T-helper 2 cell (primary cell): ENCODE data around the gene RNF214.
"Not testable (repeated sequence)": the region's sequence is repeated elsewhere in the genome, so short reads cannot be mapped to it uniquely, and the experiment has no call there.

Source experiments
- DNase-seq, 5 experiments: peaks; one replicate each; pipeline versions ENCODE4 v3.0.0 to v3.0.0-alpha.2; 2012 to 2022

RNF214 gene

DNA sequence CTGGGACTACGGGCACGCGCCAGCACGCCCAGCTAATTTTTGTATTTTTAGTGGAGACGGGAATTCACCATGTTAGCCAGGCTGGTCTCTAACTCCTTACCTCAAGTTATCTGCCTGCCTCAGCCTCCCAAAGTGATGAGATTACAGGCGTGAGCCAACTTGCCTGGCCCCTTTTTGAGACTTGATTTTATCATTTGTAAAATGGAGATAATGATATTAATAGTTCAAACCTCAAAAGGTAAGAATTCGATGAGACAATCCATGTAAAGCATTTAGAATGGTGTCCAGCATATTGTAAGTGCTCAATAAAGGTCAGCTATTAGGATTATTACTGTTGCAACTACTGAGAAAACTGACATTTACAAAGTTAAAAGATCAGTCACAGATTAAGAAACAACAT is 86.3 kb downstream of the RNF214 start:
- no peak for DNase-seq

- DNase-seq: no peak
Measured at GRCh38 chr11:117319214-117319840, 86.9 kb downstream of the RNF214 start.

DNA sequence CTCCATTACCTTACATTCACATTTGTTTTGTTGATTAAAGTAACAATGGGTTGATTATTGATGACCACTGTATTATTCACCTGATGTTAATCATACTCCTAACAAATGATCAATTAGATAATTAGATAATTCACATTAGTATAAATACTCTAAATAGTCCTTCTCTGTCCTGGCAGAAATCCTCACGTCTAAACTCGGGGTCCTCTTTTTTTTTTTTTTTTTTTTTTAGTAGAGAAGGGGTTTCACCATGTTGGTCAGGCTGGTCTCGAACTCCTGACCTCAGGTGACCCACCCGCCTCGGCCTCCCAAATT is 94.7 kb downstream of the RNF214 start:
- not testable (repeated sequence) for DNase-seq

GRCh38 chr11:117327567-117328374 is 95.3 kb downstream of the RNF214 start, which contains the start of gene CEP164:
Gene CEP164 (plus strand): TSS chr11:117327854. CDS start chr11:117338587, 10,733 bp downstream.
- DNase-seq: peak; percentile 81 to 98 (median 92)

DNA sequence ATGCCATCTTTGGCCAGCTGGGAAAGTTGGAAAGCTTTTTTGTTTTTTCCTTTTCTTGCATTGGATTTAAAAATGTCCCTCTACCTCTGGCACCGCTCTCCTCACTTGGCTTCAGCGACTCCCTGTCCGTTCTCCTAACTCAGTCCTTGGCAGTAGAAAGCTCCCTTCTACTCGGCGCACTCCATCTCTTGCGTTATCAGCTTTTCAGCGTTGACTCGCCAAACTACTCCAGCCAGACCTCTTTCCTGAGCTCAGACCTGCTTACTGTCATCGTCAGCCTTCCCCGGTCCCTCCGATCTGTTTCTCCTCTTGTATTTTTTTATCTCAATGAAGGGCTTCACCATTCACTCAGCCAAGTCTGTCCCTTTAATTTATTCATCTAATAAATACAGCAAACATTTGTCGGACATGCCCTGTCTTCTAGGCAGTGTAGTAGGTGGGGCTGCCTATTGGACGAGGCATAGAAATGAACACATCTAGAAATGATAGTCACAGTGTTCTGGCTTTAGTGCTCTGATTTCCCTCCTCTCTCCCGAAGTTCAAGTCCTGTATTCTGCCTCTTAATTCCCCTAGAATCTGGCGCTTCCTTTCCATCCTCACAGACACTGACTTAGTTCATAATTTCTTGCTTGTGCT is 96.0 kb downstream of the RNF214 start:
- peak in 1 of 5 experiments; percentile 27 for DNase-seq

GRCh38 chr11:117332843-117333242 is 100.4 kb downstream of the RNF214 start:
- no peak for DNase-seq

GRCh38 chr11:117333917-117334316 is 101.4 kb downstream of the RNF214 start:
- DNase-seq: no peak

DNA sequence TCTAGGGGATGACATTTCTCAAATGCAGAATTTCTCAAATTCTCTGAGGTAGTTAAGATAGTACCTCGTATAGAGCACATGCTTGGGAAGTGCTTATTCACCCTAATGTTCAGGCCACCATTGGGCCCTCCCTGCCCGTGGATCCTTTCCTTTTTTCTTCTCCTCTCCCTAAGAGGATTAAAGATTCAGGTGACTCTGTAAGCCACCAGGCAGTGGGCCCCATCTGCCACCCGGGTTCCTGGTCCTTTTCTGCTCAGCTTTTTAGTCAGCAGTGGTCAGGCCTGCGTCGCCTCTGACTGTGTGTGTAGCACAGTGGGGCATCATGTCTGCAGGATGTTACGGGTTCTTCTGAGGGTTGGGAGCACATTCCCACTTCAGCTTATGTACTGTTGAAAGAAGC is 102.4 kb downstream of the RNF214 start:
- DNase-seq: no peak

DNA sequence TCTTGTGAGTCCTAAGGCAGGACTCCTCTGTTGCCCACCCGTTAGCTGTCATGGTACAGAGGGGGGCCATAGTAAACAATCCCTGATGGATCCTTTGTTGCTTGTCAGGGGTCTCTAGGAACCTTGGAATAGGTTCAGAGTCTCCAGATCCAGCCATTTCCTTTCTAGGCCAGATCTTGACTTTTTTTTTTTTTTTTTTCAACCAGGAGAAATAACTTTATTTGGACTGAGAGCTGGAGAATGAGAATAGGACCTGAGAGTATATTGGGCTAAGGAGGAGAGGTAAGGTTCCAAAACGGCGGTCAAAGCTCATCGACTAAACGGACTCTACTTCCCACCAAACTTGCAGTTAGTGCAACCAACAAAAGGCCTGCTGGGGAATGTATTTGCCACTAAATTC is 102.9 kb downstream of the RNF214 start:
- DNase-seq: no peak
